ENCODE results near the gene SPATA2L.

The SPATA2L gene

DNA sequence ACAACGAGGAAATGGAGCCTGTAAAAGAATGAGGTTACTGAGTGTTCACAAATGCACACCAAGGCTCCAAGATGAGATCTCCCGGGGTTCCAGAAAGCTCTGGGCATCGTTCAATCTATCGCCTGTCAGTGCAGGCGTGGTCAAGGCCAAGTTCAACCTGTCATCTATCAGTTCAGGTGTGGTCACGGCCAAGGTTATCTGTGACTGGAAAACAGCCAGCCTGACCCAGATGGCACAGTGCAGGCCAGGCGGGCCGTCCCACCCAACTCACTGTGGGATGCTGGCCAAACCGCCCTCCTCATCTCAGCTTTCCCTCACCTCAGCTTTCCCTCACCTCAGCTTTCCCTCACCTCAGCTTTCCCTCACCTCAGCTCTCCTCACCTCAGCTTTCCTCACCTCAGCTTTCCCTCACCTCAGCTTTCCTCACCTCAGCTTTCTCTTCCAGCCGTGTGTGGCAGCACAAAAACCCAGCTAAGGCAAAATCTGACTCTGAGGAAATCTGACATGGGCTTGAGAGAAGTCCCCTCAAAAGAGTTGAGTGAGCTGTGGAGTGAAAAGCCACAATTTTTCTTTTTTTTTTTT is 46.4 kb downstream of the SPATA2L start:
- Histone ChIP-seq H3K79me2 (ENCODE audit: insufficient read depth, low read depth) (peaks cover 44% of the 10 kb centered on the region), H3K4me1 (ENCODE audit: low read depth, poor library complexity, severe bottlenecking) (peaks cover 18% of the 10 kb centered on the region), H3K9ac (no peak overlapping the region), H3K27me3 (ENCODE audit: insufficient read depth, low read depth) (no peaks in the 10 kb centered on the region), H4K20me1 (ENCODE audit: insufficient read depth) (no peaks in the 10 kb centered on the region), H3K4me3 (IDR thresholded peaks at IDR 0.05; ENCODE audit: insufficient read depth, low read depth, low read length) (no peak overlapping the region), H3K27ac (no peak overlapping the region), H3K4me2 (no peak overlapping the region), H3K36me3 (ENCODE audit: insufficient read depth) (no peaks in the 10 kb centered on the region), H2AFZ (ENCODE audit: low read depth) (no peak overlapping the region)
- TF ChIP-seq, protein P1, sequence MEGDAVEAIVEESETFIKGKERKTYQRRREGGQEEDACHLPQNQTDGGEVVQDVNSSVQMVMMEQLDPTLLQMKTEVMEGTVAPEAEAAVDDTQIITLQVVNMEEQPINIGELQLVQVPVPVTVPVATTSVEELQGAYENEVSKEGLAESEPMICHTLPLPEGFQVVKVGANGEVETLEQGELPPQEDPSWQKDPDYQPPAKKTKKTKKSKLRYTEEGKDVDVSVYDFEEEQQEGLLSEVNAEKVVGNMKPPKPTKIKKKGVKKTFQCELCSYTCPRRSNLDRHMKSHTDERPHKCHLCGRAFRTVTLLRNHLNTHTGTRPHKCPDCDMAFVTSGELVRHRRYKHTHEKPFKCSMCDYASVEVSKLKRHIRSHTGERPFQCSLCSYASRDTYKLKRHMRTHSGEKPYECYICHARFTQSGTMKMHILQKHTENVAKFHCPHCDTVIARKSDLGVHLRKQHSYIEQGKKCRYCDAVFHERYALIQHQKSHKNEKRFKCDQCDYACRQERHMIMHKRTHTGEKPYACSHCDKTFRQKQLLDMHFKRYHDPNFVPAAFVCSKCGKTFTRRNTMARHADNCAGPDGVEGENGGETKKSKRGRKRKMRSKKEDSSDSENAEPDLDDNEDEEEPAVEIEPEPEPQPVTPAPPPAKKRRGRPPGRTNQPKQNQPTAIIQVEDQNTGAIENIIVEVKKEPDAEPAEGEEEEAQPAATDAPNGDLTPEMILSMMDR (conservative IDR thresholded peaks at IDR 0.05; ENCODE audit: low read depth, low read length) = no peak

DNA sequence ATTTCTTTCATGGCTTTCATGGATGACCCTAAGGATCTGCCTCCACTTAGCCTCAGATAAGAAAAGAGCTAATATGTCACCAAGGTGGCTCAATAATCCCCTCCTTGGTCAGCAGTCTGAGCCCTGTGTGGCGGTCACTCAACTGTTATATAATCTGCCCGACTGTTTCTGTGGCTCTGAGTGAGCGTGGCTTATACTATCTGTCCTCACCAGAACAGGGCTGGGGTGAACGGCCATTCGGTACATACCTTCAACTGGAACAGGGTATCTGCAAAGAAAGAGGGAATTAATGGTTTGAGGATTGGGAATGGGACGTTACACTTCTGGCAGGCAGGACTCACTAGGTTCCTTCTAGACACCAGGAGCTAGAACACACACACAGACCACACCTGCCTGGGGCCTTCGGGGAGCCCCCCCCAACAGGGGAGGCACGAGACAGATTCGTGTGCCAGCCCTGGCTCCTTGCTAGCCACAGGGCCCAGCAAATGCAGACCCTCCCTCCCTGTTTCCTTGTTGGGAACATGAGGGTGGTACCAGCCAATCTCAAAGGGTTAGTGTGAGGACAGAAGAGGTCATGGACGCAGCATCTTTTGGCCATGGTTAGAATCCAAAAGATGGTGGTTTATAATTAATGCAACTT is 47.7 kb downstream of the SPATA2L start:
- Histone ChIP-seq H3K4me2 (no peak overlapping the region), H3K36me3 (ENCODE audit: insufficient read depth) (no peaks in the 10 kb centered on the region), H3K9ac (no peak overlapping the region)

DNA sequence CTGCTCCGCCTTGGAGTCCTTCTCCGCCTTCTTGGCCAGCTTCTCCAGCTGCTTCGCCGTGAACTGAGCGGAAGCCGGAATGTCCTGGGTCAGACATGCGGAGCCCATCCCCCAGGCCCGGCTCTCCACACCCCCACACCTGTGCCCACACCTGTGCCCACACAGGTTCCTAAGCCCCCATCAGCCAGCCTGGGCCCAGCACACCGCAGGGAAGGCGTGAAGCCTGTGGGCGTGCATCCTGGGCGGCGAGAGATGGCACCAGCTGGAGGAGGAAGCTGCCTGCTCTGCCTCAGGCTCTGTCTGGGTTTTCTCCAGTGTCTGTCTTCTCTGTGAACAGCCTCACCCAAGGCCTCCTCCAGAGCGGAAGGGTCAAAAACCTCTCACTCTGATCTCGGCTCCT is 49.9 kb downstream of the SPATA2L start:
- no peak overlapping the region for H3K4me3 ChIP-seq (IDR thresholded peaks at IDR 0.05; ENCODE audit: insufficient read depth, low read depth, low read length)

More for the DNA sequence above, 47.7 kb downstream of the SPATA2L start:
- Histone ChIP-seq H3K27me3 (ENCODE audit: insufficient read depth, low read depth) (no peaks in the 10 kb centered on the region), H3K4me1 (ENCODE audit: low read depth, poor library complexity, severe bottlenecking) (peaks cover 12% of the 10 kb centered on the region), H3K27ac (no peak overlapping the region), H3K4me3 (IDR thresholded peaks at IDR 0.05; ENCODE audit: insufficient read depth, low read depth, low read length) (no peak overlapping the region), H4K20me1 (ENCODE audit: insufficient read depth) (no peaks in the 10 kb centered on the region), H2AFZ (ENCODE audit: low read depth) (no peak overlapping the region), H3K79me2 (ENCODE audit: insufficient read depth, low read depth) (peaks cover 39% of the 10 kb centered on the region)
- TF ChIP-seq, protein P1 (conservative IDR thresholded peaks at IDR 0.05; ENCODE audit: low read depth, low read length) = no peak

DNA sequence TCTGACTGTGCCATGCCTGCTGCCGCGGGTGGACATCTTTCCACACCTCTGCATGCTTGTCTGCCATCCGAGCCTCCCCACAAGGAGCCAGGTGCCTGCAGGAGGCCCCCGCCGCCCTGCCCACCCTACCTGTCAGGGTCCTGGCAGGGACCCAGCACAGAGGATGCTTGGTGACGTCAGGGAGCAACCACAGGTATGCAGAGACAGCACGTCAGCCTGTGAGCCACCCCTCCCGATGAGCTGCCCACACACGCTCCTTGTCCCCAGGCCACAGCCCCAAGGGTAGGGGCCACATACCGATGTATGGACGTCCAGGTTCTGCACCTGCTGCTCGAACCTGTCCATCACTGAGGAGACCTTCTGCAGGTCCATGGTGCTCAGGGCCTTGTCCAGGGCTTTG is 54.6 kb downstream of the SPATA2L start:
- Histone ChIP-seq H3K27ac (no peak overlapping the region), H3K27me3 (ENCODE audit: insufficient read depth, low read depth) (no peaks in the 10 kb centered on the region), H3K36me3 (ENCODE audit: insufficient read depth) (no peaks in the 10 kb centered on the region), H3K79me2 (ENCODE audit: insufficient read depth, low read depth) (no peaks in the 10 kb centered on the region), H2AFZ (ENCODE audit: low read depth) (no peak overlapping the region), H4K20me1 (ENCODE audit: insufficient read depth) (no peaks in the 10 kb centered on the region), H3K9ac (no peak overlapping the region), H3K4me1 (ENCODE audit: low read depth, poor library complexity, severe bottlenecking) (peaks cover 8% of the 10 kb centered on the region), H3K4me3 (IDR thresholded peaks at IDR 0.05; ENCODE audit: insufficient read depth, low read depth, low read length) (no peak overlapping the region), H3K4me2 (no peak overlapping the region)
- TF ChIP-seq, protein P1 (conservative IDR thresholded peaks at IDR 0.05; ENCODE audit: low read depth, low read length) = no peak

More for the DNA sequence above, 49.9 kb downstream of the SPATA2L start:
- Histone ChIP-seq H3K27me3 (ENCODE audit: insufficient read depth, low read depth) (no peaks in the 10 kb centered on the region), H3K36me3 (ENCODE audit: insufficient read depth) (no peaks in the 10 kb centered on the region), H4K20me1 (ENCODE audit: insufficient read depth) (no peaks in the 10 kb centered on the region), H3K4me1 (ENCODE audit: low read depth, poor library complexity, severe bottlenecking) (peaks cover 6% of the 10 kb centered on the region), H3K4me2 (no peak overlapping the region), H3K9ac (no peak overlapping the region), H2AFZ (ENCODE audit: low read depth) (no peak overlapping the region), H3K27ac (no peak overlapping the region), H3K79me2 (ENCODE audit: insufficient read depth, low read depth) (peaks cover 25% of the 10 kb centered on the region)
- TF ChIP-seq, protein P1 (conservative IDR thresholded peaks at IDR 0.05; ENCODE audit: low read depth, low read length) = no peak

Measured in KMS-11 (cell line).